C4-2B (cell line): ENCODE data around the gene MANEAL.

Source experiments
- H3K27ac ChIP-seq: fragments of 450-650 bp; 2 replicates; pipeline ENCODE4 v1.5.1; 2017
- CTCF ChIP-seq: fragments of 450-650 bp; conservative IDR thresholded peaks from 2 replicates; pipeline ENCODE4 v1.5.1; 2017; ENCODE audit warnings: mild to moderate bottlenecking
- ZFX ChIP-seq: fragments of 450-650 bp; IDR thresholded peaks from 2 replicates; pipeline ENCODE4 v1.6.1; 2017

Gene MANEAL

GRCh38 chr1:37817481-37817880 lies 23.8 kb downstream of the MANEAL start:
- H3K27ac ChIP-seq: no peak overlapping the region; the same call in 1 of the 2 replicates
- TF ChIP-seq CTCF (no peak), ZFX (no peak)

DNA sequence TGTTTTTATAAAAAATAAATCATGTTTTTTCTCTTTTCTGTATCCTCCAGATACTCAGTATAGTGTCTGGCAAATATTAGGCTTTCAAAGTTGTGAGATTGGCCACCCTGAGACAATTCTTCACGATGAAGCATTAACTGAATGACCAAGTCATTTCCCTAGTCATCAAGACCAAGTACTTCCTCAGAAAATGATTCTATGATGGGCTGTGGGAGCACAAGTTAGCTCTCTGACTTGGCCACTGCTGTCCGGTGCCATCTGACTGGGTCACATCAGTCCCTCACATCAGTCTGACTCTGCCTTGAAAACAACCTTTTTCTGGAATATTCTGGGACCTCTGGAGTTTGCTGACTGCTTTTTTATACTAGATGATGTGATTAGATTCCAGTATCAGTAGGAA lies 27.8 kb downstream of the MANEAL start:
- TF ChIP-seq CTCF (no peak), ZFX (no peak)

GRCh38 chr1:37822906-37823815 lies 29.5 kb downstream of the MANEAL start:
- TF ChIP-seq CTCF: no peak
- no peak overlapping the region for H3K27ac ChIP-seq

More for the DNA sequence above, 27.8 kb downstream of the MANEAL start:
- H3K27ac ChIP-seq: no peak overlapping the region

DNA sequence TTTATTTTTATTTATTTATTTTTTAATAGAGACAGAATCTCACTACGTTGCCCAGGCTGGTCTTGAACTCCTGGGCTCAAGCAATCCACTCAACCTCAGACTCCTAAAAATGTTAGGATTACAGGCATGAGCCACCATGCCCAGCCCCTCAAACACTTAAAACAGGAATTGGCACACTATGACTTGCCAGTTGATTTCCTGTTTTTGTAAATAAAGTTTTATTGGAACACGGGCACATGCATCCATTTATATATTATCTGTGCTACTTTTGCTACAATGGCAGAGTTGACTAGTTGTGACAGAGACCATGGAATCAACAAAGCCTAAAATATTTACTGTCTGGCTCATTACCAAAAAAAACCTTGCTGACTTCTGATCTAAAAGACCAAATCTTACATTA lies 30.4 kb downstream of the MANEAL start:
- no peak overlapping the region for H3K27ac ChIP-seq
- TF ChIP-seq CTCF (no peak), ZFX (no peak)

DNA sequence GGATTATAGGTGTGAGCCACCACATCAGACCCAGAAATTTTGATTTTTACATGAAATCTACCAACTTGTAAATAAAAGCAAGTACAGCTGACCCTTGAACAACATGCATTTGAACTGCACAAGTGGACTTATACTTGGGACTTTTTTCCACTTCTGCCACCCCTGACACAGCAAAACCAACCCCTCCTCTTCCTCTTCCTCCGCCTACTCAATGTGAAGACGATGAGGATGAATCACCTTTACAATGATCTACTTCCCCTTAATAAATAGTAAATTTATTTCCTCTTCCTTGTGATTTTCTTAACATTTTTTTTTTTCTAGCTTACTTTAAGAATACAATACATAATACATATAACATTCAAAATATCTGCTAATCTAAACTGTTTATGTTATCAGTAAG lies 31.9 kb downstream of the MANEAL start:
- no peak overlapping the region for H3K27ac ChIP-seq
- TF ChIP-seq CTCF (no peak), ZFX (no peak)

DNA sequence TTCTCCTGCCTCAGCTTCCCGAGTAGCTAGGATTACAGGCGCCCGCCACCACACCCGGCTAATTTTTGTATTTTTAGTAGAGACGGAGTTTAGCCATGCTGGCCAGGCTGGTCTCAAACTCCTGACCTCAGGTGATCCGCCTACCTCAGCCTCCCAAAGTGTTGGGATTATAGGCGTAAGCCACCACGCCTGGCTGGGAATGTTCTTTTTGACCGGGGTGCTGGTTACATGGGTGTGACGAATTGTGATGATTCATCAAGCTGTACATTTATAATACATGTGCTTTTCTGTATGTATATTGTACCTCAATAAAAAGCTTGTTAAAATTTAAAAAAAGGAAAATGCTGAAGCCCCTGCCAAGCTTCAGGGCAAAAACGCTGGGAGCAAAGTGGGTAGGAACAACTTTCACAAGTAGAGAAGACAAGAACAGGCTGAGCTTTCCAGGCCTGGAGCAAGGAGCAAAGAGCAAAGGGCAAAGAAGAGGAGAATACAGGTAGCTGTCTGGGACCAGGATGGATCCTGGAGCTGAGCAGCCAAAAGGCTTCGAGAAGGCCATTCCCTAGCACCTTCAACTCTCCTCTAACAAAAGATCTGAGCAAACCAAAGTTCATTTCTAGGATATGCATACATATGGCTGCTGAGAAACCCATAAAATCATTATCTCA lies 34.9 kb downstream of the MANEAL start:
- no peak overlapping the region for H3K27ac ChIP-seq
- TF ChIP-seq CTCF (no peak), ZFX (no peak)

- no peak overlapping the region for H3K27ac ChIP-seq
- TF ChIP-seq CTCF: no peak
- TF ChIP-seq ZFX: no peak
These were observed 37.5 kb downstream of the MANEAL start for GRCh38 chr1:37831109-37831508.
